Parathyroid adenoma (tissue), 2 donors: Measurements from ENCODE around the gene CABCOCO1.

Experiments used
- H2AFZ ChIP-seq: fragments of 300-600 bp; sonication (generic); one replicate; pipeline ENCODE4 v1.7.0; 2017; ENCODE audit warnings: antibody characterized with exemption, mild to moderate bottlenecking
- H3K27ac ChIP-seq: fragments of 300-600 bp; sonication (generic); one replicate; pipeline ENCODE4 v1.7.0; 2017
- H3K27me3 ChIP-seq: fragments of 300-600 bp; sonication (generic); one replicate; pipeline ENCODE4 v1.7.0; 2017; ENCODE audit warnings: low read length; ENCODE audit not compliant: control insufficient read depth, insufficient read depth
- H3K36me3 ChIP-seq: fragments of 300-600 bp; sonication (generic); one replicate; pipeline ENCODE4 v1.7.0; 2017; ENCODE audit warnings: low read length; ENCODE audit not compliant: control insufficient read depth, insufficient read depth
- H3K4me1 ChIP-seq: fragments of 300-600 bp; sonication (generic); one replicate; pipeline ENCODE4 v1.7.0; 2017; ENCODE audit warnings: control low read depth
- H3K4me2 ChIP-seq: fragments of 300-600 bp; sonication (generic); one replicate; pipeline ENCODE4 v1.7.0; 2017; ENCODE audit warnings: low read length
- H3K4me3 ChIP-seq: fragments of 300-600 bp; sonication (generic); one replicate; pipeline ENCODE4 v1.7.0; 2017; ENCODE audit warnings: low read depth, low read length
- H3K79me2 ChIP-seq: fragments of 300-600 bp; sonication (generic); one replicate; pipeline ENCODE4 v1.7.0; 2017; ENCODE audit warnings: control low read depth
- H3K9ac ChIP-seq: fragments of 300-600 bp; sonication (generic); one replicate; pipeline ENCODE4 v1.7.0; 2017; ENCODE audit warnings: mild to moderate bottlenecking
- H3K9me3 ChIP-seq: fragments of 300-600 bp; sonication (generic); one replicate; pipeline ENCODE4 v1.7.0; 2017; ENCODE audit warnings: low read length; ENCODE audit not compliant: control insufficient read depth
- TF ChIP-seq, protein P1 (sequence below): fragments of 300-600 bp; sonication (generic); IDR thresholded peaks from one replicate; pipeline ENCODE4 v1.7.0; 2017; ENCODE audit warnings: antibody characterized with exemption, mild to moderate bottlenecking
- donor health status: primary hyperparathyroidism.

Gene CABCOCO1

DNA sequence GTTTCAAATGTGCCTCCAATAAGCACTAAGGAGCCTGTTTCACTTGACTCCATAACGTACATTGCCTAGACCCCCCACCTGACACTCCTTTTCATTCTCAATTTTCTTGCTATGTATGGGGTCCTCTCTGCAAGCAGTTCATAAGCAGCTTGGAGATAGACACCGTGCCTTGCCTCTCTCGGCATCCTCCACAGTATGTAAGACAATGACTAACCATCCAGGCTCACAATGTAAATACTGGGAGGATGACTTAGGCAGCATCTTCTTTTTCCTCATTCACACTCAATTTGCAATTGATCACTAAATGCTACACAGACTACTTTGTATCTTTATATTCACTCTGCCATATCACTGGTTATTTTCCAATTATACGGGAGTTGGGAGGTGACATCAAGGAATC, 22.8 kb upstream of the CABCOCO1 start:
- Histone ChIP-seq H3K9ac (no peak overlapping the region), H3K4me3 (no peak overlapping the region), H3K4me1 (no peaks in the 10 kb centered on the region), H3K4me2 (no peak overlapping the region), H3K27ac (no peak overlapping the region), H2AFZ (no peak overlapping the region), H3K9me3 (no peaks in the 10 kb centered on the region), H3K36me3 (no peaks in the 10 kb centered on the region), H3K27me3 (no peaks in the 10 kb centered on the region), H3K79me2 (no peaks in the 10 kb centered on the region)
- TF ChIP-seq, protein P1, sequence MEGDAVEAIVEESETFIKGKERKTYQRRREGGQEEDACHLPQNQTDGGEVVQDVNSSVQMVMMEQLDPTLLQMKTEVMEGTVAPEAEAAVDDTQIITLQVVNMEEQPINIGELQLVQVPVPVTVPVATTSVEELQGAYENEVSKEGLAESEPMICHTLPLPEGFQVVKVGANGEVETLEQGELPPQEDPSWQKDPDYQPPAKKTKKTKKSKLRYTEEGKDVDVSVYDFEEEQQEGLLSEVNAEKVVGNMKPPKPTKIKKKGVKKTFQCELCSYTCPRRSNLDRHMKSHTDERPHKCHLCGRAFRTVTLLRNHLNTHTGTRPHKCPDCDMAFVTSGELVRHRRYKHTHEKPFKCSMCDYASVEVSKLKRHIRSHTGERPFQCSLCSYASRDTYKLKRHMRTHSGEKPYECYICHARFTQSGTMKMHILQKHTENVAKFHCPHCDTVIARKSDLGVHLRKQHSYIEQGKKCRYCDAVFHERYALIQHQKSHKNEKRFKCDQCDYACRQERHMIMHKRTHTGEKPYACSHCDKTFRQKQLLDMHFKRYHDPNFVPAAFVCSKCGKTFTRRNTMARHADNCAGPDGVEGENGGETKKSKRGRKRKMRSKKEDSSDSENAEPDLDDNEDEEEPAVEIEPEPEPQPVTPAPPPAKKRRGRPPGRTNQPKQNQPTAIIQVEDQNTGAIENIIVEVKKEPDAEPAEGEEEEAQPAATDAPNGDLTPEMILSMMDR: no peak

DNA sequence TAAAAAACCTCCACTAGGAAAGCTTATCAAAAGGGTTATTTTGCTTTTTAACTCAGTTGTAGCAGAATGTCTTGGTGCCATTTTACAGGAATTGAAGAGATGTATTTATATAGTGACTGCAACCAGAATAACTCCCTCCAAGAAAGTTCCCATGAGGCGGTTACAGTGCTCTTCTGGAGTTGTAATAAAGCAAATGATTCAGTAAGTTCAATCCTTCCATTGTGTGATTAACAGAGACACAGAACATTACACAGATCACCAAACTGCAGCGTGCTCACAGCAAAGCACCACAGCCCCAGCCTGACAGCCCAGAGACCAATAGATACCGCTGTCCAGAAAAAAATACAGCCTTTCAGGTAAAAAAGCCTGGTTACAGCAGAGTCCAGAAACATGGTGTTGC, 21.9 kb upstream of the CABCOCO1 start:
- H3K27me3 ChIP-seq: no peaks in the 10 kb centered on the region

DNA sequence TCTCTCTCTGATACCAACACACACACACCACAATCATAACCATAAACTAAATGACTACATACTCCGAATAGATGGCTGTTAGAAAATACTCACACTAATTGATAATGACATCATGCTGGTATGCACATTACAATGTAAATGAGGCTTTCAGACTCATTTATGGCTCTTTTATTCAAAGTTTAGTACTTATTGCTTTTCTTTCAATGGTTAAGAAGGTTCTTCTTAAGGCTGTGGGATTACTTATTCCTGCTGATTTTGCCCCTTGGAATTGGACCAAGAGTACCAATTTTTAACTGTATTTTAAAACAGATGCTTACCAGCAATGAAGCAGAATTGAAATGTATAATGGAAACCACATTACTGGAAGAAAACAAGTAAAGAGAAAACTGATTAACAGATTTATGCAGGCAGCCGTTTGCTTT, 20.6 kb upstream of the CABCOCO1 start:
- Histone ChIP-seq H3K27ac (no peak overlapping the region), H3K79me2 (no peaks in the 10 kb centered on the region), H3K36me3 (no peaks in the 10 kb centered on the region), H3K27me3 (no peaks in the 10 kb centered on the region), H2AFZ (no peak overlapping the region), H3K9ac (no peak overlapping the region), H3K9me3 (no peaks in the 10 kb centered on the region), H3K4me1 (no peaks in the 10 kb centered on the region), H3K4me3 (no peak overlapping the region), H3K4me2 (no peak overlapping the region)
- TF ChIP-seq, protein P1: no peak

More for the DNA sequence above, 21.9 kb upstream of the CABCOCO1 start:
- H3K4me3 ChIP-seq: no peak overlapping the region
- H3K9me3 ChIP-seq: no peaks in the 10 kb centered on the region
- H2AFZ ChIP-seq: no peak overlapping the region
- no peak overlapping the region for H3K27ac ChIP-seq
- no peak overlapping the region for H3K4me2 ChIP-seq
- H3K79me2 ChIP-seq: no peaks in the 10 kb centered on the region
- H3K36me3 ChIP-seq: no peaks in the 10 kb centered on the region
- H3K4me1 ChIP-seq: no peaks in the 10 kb centered on the region
- TF ChIP-seq, protein P1: no peak
- H3K9ac ChIP-seq: no peak overlapping the region

DNA sequence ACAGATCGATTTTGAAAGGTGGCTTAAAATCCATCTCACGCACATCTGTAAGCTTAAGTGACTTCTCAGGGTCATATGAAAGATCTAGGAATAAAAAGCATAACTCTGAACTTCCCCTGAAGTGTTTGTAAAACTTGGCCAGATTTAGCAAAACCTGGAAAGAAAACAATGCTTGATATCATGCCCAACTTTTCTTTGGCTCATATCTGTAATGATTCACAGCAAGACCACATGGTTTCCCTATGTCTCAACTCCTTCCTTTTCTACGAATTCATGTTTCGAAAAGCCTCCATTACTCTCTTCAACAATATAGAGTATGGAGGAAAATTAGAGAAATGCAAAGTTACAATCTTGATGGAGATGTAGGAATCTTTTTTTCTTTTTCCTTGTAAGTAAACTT, 20.1 kb upstream of the CABCOCO1 start:
- Histone ChIP-seq H3K4me1 (no peaks in the 10 kb centered on the region), H3K9me3 (no peaks in the 10 kb centered on the region), H3K27me3 (no peaks in the 10 kb centered on the region), H3K36me3 (no peaks in the 10 kb centered on the region), H3K27ac (no peak overlapping the region), H3K9ac (no peak overlapping the region), H3K4me3 (no peak overlapping the region), H2AFZ (no peak overlapping the region), H3K79me2 (no peaks in the 10 kb centered on the region), H3K4me2 (no peak overlapping the region)
- TF ChIP-seq, protein P1: no peak

DNA sequence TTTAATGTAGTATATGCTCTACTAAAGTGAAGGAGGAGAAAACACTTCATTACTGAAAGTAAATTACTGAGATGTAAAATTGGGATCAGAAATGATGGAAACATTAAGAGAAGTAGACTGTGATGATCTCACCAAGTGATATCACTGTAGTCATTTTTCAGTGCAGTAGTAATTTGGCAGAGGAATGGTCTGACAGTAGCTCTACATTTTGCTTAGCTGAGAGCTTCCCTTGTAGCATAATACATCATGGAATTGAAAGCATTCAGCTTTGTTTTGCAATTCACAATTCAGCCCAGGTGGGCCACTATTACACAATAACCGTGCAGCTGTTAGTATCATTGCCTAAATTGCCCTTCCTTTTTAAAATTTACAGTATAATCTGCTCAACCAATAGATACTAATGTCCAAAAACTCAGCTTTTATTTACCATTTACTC, 19.4 kb upstream of the CABCOCO1 start:
- no peak overlapping the region for H3K9ac ChIP-seq
- H3K9me3 ChIP-seq: no peaks in the 10 kb centered on the region
- H3K79me2 ChIP-seq: no peaks in the 10 kb centered on the region
- no peak overlapping the region for H3K4me2 ChIP-seq
- H3K27ac ChIP-seq: no peak overlapping the region
- H3K36me3 ChIP-seq: no peaks in the 10 kb centered on the region
- no peak overlapping the region for H2AFZ ChIP-seq
- TF ChIP-seq, protein P1: no peak
- no peaks in the 10 kb centered on the region for H3K4me1 ChIP-seq
- no peaks in the 10 kb centered on the region for H3K27me3 ChIP-seq
- no peak overlapping the region for H3K4me3 ChIP-seq
